ENCODE data around the gene ATP5F1D. TPM values are rescaled to one million over a fixed set of nuclear protein-coding genes. Genes with fewer than 3 reads are reported as not detected.

Gene ATP5F1D
- total RNA-seq, 1 donor, result 12.1 TPM

DNA sequence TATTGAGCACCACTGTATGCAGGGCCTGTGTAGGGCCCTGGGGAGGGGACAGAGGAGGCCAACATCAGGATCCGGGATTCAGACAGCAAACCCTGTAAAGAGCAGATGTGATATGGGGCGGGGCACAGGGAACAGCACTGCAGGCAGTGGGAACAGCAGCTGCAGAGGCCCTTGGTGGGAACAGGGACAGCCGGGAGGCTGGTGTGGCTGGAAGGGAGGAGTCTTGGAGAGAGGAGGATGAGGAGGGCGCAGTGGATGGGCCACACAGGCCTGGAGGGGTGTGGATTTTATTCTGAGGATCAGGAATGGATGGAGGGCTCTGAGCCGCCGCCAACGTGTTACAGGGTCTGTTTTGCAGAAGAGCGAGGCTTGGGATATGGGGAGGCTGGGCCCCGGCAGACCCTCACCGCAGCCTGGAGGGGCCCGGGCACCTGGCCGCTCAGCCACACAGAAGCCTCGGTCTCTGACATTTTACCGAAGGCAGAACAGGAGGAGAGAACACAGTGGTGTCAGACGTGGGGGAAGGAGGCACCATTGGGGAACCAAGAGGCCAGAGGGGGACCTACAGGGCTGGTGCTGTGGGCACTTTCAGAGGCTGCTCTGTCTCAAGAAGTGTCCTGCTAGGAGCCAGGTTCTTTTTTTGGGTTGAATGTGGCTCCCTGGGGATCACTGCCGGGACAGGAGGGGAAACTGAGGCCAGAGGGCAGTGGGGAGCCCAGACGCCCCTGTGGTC is 51.0 kb downstream of the ATP5F1D start:
- H3K4me3 ChIP-seq (ENCODE audit: low read depth, low read length), result no peak overlapping the region
- TF ChIP-seq, protein P1, sequence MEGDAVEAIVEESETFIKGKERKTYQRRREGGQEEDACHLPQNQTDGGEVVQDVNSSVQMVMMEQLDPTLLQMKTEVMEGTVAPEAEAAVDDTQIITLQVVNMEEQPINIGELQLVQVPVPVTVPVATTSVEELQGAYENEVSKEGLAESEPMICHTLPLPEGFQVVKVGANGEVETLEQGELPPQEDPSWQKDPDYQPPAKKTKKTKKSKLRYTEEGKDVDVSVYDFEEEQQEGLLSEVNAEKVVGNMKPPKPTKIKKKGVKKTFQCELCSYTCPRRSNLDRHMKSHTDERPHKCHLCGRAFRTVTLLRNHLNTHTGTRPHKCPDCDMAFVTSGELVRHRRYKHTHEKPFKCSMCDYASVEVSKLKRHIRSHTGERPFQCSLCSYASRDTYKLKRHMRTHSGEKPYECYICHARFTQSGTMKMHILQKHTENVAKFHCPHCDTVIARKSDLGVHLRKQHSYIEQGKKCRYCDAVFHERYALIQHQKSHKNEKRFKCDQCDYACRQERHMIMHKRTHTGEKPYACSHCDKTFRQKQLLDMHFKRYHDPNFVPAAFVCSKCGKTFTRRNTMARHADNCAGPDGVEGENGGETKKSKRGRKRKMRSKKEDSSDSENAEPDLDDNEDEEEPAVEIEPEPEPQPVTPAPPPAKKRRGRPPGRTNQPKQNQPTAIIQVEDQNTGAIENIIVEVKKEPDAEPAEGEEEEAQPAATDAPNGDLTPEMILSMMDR (IDR thresholded peaks at IDR 0.05; ENCODE audit: insufficient read depth, low read depth, low read length), result no peak
- DNase-seq (ENCODE audit: low read depth), result no peak

DNA sequence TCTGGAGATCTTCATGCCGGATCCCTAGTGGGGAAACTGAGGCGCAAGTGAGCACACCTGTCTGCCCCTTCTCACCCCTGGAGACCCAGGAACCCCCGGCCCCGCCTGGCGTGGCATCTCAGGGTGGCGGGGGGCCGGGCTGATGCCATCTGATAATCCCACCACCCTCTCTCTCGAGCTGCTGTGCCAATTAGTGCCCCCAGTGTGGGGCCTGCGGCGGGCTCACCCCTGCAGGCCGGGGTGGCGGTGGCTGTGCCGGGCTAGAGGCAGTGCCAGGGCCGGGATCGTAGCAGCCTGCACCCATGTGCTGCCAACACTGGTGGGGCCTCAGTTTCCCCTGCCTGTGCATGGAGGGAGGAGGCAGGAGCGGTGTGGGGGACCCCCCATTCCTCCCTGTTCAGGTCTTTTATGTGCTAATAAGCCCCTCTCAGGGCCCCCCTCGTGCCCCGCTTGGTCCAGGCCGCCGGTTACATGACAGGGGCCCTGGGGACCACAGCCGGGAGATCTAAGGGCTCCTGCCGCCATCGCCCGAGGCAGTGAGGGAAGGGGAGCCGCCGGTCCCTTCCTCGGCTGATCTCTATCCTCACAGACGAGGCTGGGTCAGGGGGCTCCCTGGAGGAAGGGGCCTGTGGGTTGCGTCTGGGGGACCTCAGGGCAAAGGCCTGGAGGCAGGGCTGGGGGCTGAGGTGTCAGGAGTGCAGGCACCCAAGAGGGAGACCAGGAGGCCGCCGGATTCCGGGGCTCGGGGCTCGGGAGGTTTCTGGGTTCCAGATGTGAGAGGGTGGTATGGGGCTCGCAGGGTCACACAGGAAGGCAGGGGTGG is 52.4 kb downstream of the ATP5F1D start:
- no peak overlapping the region for H3K4me3 ChIP-seq (ENCODE audit: low read depth, low read length)
- TF ChIP-seq, protein P1 (IDR thresholded peaks at IDR 0.05; ENCODE audit: insufficient read depth, low read depth, low read length), result no peak
- no peak for DNase-seq (ENCODE audit: low read depth)

Other genes with a start within 250 kb of the ATP5F1D start
- gene GRIN3B, start 241.3 kb upstream of the ATP5F1D start, total RNA-seq, result under 0.01 TPM in 2 replicates
- gene TMEM259, start 220.6 kb upstream of the ATP5F1D start, total RNA-seq, result 79.2 and 84.6 TPM in 2 replicates
- not detected in 2 replicates for gene RNU6-2, start 220.2 kb upstream of the ATP5F1D start, total RNA-seq
- 508 and 544 TPM in 2 replicates for gene CNN2, start 215.1 kb upstream of the ATP5F1D start, total RNA-seq
- gene ABCA7, start 201.6 kb upstream of the ATP5F1D start, total RNA-seq, result 11.2 and 13.9 TPM in 2 replicates
- gene ARHGAP45, start 174.6 kb upstream of the ATP5F1D start, total RNA-seq, result 0.43 and 0.97 TPM in 2 replicates
- 69.5 and 71.2 TPM in 2 replicates for gene POLR2E, start 146.4 kb upstream of the ATP5F1D start, total RNA-seq
- gene GPX4, start 137.8 kb upstream of the ATP5F1D start, total RNA-seq, result 254 and 337 TPM in 2 replicates
- gene SBNO2, start 67.5 kb upstream of the ATP5F1D start, total RNA-seq, result 69.5 and 69.9 TPM in 2 replicates
- 90.8 and 94.1 TPM in 2 replicates for gene STK11, start 36.0 kb upstream of the ATP5F1D start, total RNA-seq
- 5.8 and 6.0 TPM in 2 replicates for gene CBARP, start 3.7 kb upstream of the ATP5F1D start, total RNA-seq
- gene MIDN, start 6.8 kb downstream of the ATP5F1D start, total RNA-seq, result 14.2 and 15.5 TPM in 2 replicates
- 85.5 and 140 TPM in 2 replicates for gene CIRBP, start 27.6 kb downstream of the ATP5F1D start, total RNA-seq
- 17.3 and 21.9 TPM in 2 replicates for gene FAM174C, start 33.8 kb downstream of the ATP5F1D start, total RNA-seq
- not detected in 2 replicates for gene EFNA2, start 44.1 kb downstream of the ATP5F1D start, total RNA-seq
- gene NDUFS7, start 142.2 kb downstream of the ATP5F1D start, total RNA-seq, result 33.7 and 61.2 TPM in 2 replicates
- 23.3 and 29.6 TPM in 2 replicates for gene GAMT, start 159.8 kb downstream of the ATP5F1D start, total RNA-seq
- 54.4 and 61.7 TPM in 2 replicates for gene DAZAP1, start 165.8 kb downstream of the ATP5F1D start, total RNA-seq
- 346 and 444 TPM in 2 replicates for gene RPS15, start 196.6 kb downstream of the ATP5F1D start, total RNA-seq
- 0.32 and 0.43 TPM in 2 replicates for gene APC2, start 208.4 kb downstream of the ATP5F1D start, total RNA-seq
- 29.6 and 32.8 TPM in 2 replicates for gene C19orf25, start 237.5 kb downstream of the ATP5F1D start, total RNA-seq
- gene PCSK4, start 248.6 kb downstream of the ATP5F1D start, total RNA-seq, result 1.3 and 1.9 TPM in 2 replicates
- gene REEP6, start 249.4 kb downstream of the ATP5F1D start, total RNA-seq, result 0.43 and 0.97 TPM in 2 replicates

All from fibroblast of villous mesenchyme (primary cell).